GM12875 (cell line): ENCODE data around the gene LANCL3.

Experiments used
- H3K4me3 ChIP-seq: one replicate; pipeline ENCODE4 v1.5.1; 2011; ENCODE audit warnings: low read depth, low read length, control low read depth
- CTCF ChIP-seq: IDR thresholded peaks from 2 replicates; pipeline ENCODE4 v1.5.1; 2011; ENCODE audit warnings: low read depth, mild to moderate bottlenecking, control low read depth, inconsistent platforms, low read length, moderate library complexity, borderline replicate concordance; ENCODE audit not compliant: insufficient read depth

The LANCL3 gene

GRCh38 chrX:37701588-37701987 lies 130.1 kb downstream of the LANCL3 start:
- H3K4me3 ChIP-seq = no peak overlapping the region
- TF ChIP-seq CTCF = no peak

- no peak overlapping the region for H3K4me3 ChIP-seq
- TF ChIP-seq CTCF = no peak
These were observed 140.5 kb downstream of the LANCL3 start for GRCh38 chrX:37711991-37712390.

- no peak overlapping the region for H3K4me3 ChIP-seq
- TF ChIP-seq CTCF = no peak
These were observed 141.0 kb downstream of the LANCL3 start for GRCh38 chrX:37712458-37712857.

GRCh38 chrX:37714479-37714878 lies 143.0 kb downstream of the LANCL3 start:
- TF ChIP-seq CTCF = no peak
- H3K4me3 ChIP-seq = no peak overlapping the region

- H3K4me3 ChIP-seq = no peak overlapping the region
- no peak for TF ChIP-seq CTCF
These were observed 145.1 kb downstream of the LANCL3 start for GRCh38 chrX:37716602-37717001.

- TF ChIP-seq CTCF = no peak
- no peak overlapping the region for H3K4me3 ChIP-seq
These were observed 146.2 kb downstream of the LANCL3 start for GRCh38 chrX:37717708-37718107.

GRCh38 chrX:37722595-37722994 lies 151.1 kb downstream of the LANCL3 start:
- TF ChIP-seq CTCF = no peak
- no peak overlapping the region for H3K4me3 ChIP-seq
